Activated CD4-positive, alpha-beta T cell treated with anti-CD3 and anti-CD28 coated beads for 1 hour (primary cell): ENCODE results near the gene ADAM23.

Experiments used
- DNase-seq: peaks from one replicate; pipeline ENCODE4 v3.0.0-alpha.2; 2020

Gene ADAM23

DNA sequence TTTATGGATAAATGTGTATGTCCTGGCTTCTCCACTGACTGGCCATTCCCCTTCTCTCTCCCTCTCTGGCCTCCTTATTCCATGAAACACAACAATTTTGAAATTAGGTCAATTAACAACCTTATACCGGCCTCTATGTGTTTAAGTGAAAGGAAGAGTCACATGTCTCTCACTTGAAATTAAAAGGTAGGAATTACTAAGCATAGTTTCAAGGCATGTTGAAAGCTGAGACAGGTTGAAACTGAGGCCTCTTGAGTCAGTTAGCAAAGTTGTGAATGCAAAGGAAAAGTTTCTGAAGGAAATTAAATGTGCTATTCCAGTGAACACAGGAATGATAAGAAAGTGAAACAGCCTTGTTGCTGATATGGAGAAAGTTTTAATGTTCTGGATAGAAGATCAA is 69.7 kb downstream of the ADAM23 start:
- DNase-seq, result no peak

GRCh38 chr2:206515580-206515979 is 72.2 kb downstream of the ADAM23 start:
- DNase-seq, result no peak

GRCh38 chr2:206518997-206519396 is 75.7 kb downstream of the ADAM23 start:
- no peak for DNase-seq

DNA sequence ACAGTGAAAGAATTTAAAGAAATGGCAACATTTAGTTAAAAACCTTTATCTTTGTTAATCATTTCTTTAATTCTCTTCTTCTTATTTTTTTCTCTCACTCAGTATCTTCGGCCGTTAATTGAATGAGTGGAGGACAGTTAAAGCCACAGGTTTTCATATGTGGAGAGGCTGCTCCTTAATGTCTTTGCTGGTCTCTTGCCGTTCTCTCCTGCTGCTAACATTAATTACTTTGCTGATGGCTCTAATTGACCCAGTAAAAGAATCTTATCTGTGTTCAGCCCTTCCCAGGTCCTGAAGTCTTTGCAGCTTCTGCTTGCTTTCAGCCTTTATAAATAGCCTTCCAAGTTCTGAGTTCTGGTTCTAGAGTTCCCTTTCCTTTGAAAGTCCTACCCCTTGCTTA is 77.1 kb downstream of the ADAM23 start:
- DNase-seq, result no peak

- no peak for DNase-seq
These were observed 77.8 kb downstream of the ADAM23 start for GRCh38 chr2:206521115-206521514.

- no peak for DNase-seq
These were observed 78.3 kb downstream of the ADAM23 start for GRCh38 chr2:206521612-206522011.

DNA sequence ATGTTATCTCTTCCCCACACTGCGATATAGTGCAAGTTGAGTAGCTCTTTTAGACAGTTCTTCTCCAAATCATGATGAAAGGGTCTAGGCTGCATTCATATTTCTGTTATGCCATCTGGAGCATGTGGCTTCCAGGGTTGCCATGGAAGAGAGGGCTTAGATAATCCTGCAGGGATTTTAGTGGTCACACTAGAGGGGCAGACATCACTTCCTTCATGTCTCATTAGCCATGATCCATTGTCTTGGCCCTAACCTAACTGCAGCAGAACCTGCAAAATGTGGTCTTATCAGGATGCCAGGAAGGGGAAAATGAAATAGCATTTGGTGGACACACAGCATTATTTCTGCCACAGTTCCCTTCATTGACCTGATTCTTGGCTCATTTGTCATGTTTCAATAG is 83.1 kb downstream of the ADAM23 start:
- no peak for DNase-seq

GRCh38 chr2:206527153-206527552 is 83.8 kb downstream of the ADAM23 start:
- no peak for DNase-seq

DNA sequence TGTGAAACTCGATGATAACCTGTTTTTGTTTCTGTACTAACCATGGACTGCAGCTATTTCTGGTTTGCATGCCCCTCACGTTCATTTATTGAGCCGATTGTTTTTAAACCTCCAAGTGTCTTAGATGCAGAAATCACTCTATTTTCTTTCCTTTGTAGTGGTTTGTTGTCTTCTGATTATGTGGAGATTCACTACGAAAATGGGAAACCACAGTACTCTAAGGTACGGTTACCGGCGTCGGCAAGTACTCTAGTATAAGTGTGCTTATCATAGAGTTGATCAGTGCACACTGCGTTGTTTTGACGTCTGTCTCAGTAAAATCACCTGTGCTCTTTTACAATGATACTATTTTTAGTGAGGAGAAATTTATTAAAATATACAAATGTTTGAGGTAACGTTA is 87.4 kb downstream of the ADAM23 start:
- no peak for DNase-seq

GRCh38 chr2:206531996-206532543 is 88.7 kb downstream of the ADAM23 start:
- DNase-seq, result no peak

GRCh38 chr2:206533977-206534376 is 90.6 kb downstream of the ADAM23 start:
- no peak for DNase-seq

GRCh38 chr2:206535260-206535986 is 92.1 kb downstream of the ADAM23 start:
- no peak for DNase-seq

GRCh38 chr2:206540757-206541156 is 97.4 kb downstream of the ADAM23 start:
- DNase-seq, result no peak

DNA sequence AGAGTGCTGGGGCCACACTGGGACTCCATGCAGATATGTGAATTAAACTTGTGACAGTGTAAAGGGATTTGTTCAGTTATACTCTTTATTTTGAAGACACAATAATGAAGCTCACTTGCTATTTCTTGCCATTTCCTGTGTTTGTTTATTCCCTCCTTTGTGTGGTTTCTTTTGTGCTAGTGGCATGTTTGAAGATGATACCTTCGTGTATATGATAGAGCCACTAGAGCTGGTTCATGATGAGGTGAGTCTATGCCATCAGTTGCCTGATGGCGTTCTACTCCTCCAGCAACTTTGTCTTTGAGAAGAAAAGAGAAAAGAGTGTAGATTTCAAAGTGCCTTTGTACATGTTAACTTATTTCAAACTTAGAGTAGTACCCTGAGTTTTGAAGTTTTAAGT is 99.7 kb downstream of the ADAM23 start:
- no peak for DNase-seq

DNA sequence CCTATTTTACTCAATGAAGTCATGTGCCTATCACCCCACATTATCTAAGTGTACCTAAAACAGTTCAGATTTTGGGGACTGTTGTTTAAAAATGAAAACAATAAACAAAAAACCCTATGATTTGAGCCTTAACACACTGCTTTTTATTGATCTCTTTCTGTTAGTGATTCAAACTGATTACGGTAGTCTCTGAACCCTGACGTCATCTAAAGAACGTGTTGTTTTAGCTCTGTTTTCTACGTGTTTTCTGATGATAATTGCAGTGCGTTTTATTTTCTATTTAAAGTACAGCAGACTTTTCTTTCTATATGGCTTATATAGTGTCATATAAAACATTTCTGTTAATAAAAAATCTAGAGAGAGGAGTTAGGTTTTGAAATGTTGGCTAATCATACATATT is 105.1 kb downstream of the ADAM23 start:
- DNase-seq, result no peak

DNA sequence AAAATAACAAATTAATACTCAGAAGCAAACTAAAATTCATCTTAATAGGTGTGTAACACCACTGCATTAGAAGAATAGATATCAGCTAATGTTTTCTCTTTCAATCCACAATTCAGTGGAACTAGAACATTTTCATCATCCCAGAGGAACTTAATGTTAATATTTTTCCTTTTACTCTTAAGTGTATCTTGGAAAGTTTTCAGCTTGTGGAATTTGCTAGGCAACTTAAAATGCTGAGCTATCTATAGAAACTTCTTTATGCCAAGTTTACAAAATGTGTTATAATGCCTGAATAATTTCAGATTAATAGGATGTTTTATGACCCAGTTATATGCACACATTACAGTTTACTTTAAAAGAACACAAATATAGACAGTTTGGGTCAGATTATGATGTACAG is 112.4 kb downstream of the ADAM23 start:
- no peak for DNase-seq

- no peak for DNase-seq
These were observed 113.1 kb downstream of the ADAM23 start for GRCh38 chr2:206556357-206556949.

- no peak for DNase-seq
These were observed 114.0 kb downstream of the ADAM23 start for GRCh38 chr2:206557321-206557720.

GRCh38 chr2:206558492-206558891 is 115.2 kb downstream of the ADAM23 start:
- DNase-seq, result no peak

DNA sequence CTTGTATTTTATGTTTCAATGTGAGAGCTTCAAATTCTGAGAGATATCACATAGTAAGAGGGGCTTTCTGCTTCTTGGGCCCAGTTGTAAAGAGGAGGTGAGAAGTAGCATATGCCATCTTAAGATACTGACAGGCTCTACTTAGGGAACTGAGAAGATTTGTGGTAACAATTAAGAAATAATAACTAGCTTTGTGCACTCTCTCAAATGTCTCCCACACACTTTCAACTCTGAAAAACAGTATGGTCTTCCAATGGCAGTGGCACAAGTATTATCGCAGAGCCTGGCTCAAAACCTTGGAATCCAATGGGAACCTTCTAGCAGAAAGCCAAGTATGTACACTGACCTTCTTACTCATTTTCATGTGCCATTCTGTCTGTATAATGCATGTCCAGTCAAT is 118.6 kb downstream of the ADAM23 start:
- no peak for DNase-seq

- DNase-seq, result no peak
These were observed 119.0 kb downstream of the ADAM23 start for GRCh38 chr2:206562375-206562774.

- DNase-seq, result no peak
These were observed 120.0 kb downstream of the ADAM23 start for GRCh38 chr2:206563374-206563773.

- no peak for DNase-seq
These were observed 122.3 kb downstream of the ADAM23 start for GRCh38 chr2:206565666-206566065.

DNA sequence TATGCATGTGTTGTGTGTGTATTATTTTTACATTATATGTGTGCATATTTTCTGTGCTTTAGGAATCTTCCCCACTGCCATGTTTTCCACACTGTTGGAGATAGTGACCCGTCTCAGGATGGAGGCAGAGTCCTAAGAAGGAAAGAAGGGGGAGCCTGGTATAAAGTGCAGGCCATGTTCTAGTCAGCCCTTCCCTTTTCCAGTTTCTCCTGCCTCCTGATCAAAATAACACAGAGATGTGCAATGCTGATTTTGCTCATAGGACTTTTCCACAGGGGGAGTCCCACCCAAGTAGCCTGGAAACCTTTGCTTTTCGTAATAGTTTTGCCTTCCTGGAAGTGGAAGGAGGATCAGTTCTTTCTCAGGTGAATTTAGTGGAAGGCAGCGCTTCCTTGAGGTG is 126.1 kb downstream of the ADAM23 start:
- no peak for DNase-seq

DNA sequence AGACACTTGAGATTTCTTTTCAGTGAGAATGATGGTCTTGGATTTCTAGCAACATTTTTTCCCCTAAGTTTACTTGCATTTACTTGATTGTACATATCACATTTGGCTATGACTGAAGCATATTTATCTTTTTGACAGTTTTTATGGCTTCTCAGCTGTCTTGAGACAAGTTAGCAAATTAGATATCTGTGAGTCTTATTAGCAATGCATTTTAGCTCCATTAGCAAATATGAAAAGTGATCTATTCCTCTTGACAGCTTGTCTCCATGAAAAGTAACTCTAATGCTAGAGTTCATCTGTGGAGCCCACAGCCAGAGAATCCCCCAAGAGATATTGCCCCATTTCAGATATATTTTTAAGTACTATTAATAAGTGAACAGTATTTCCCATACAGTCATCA is 126.9 kb downstream of the ADAM23 start:
- no peak for DNase-seq
